Inflammatory macrophage treated with lipopolysaccharide for 1 hour (primary cell): ENCODE results near the gene MTMR6.

ENCODE experiments used
- DNase-seq, 2 donors: peaks; one replicate each; pipeline ENCODE4 v3.0.0-alpha.2; 2020 to 2022

The MTMR6 gene

DNA sequence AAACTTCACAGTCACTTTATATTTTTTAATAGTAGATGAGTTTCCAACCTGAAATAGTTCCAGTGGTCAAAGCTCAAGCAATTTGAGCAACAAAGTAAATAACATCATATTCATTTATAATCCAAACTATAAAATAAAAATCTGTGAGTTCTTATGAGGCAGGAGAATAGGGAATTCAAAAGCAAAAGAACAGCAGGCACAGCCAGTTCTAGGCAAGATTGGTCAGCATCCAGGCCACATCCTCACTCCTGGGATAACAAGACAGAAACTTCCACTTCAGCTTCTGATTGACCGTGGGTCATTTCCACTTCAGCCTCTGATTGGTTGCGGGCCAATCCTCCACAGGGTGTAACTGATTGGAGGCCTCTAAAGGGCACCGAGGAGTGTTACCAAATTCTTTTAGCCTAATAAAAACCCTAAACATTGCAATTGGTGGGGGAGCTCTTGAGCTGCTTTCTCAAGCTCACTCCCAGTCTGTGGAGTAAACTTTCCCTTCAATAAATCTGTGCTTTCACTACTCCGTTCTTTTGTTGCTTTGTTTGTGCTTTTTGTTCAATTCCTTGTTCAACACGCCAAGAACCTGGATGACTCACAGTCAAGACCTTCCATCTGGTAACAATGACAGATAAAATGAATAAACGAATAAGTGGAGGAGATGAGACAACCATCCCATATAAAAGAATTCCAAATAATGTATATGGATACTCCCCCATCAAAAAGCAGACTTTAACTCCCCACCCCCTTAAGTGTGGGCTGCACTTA lies 72.6 kb downstream of the MTMR6 start:
- DNase-seq, result no peak

DNA sequence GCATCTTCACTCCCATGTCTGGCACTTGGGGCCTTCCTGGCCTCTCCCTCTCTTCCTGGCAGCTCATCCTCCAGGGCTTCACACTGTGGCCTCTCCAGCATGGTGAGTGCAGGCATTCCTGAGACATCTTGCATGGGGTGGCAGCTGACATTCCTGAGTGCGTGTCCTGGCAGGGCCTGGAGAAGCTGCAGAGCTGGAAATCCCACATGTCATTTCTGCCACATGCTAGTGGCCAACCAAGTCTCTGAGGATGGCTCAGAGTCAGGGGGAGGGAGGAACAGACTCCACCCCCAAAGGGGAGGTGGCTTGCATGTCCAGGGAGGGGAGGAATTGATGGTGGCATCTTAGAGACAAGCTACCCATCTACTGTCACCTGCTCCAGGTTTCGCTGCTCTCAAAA lies 73.6 kb downstream of the MTMR6 start:
- DNase-seq, result no peak

DNA sequence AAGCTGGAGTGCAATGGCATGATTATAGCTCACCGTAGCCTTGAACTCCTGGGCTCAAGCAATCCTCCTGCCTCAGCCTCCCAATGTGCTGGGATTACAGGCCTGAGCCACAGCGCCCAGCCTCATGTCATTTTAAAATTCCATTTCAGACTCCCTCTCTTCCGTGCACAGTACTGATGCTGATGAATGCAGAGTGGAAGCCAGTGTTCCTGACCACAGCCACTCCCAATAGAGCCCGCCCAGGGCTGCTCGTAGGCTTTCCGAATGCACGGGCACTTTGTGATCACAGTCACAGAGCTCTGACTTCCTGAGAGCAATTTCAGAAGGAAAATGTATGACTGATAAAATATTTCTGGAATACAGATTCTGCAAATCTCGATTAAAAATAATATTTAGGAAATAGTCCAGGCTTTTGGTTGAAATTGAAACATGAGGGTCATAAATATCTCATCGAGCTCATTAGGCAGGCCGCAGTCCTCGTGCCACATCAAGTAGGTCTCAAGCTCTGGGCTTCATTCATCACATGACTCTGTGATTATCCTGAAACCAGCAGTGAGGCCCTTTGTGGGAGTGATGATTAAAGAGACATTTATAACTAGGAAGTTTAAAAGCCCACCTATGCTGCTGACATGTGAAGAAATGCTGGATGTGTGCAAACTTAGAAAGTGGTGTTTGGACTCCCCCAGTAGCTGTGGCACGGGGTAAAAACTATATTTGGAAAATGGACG lies 76.3 kb downstream of the MTMR6 start:
- DNase-seq, result no peak

DNA sequence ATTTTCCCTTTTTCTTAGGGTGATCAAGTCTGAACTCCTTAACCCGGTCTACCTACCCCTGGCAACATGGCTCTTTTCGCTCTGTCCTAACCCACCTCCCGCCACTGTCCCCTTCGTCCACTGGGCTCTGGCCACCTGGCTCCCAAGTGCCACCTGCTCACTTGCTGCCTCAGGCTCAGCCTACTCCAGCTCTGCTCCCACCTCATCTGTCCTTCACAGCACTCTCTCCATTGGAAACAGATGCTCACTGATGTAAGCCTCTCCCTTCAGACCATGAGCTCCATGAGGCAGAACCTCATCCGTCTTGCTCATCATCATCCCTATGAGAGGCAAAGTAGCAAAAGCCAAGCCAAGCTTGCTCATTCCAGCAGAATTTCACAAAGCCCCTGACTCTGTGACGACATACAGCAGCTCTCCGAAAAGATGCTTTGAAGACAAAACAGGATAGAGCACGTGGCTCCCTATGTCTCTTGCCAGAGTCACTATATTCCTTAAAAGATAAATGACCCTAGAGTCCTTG lies 79.9 kb downstream of the MTMR6 start:
- no peak for DNase-seq

DNA sequence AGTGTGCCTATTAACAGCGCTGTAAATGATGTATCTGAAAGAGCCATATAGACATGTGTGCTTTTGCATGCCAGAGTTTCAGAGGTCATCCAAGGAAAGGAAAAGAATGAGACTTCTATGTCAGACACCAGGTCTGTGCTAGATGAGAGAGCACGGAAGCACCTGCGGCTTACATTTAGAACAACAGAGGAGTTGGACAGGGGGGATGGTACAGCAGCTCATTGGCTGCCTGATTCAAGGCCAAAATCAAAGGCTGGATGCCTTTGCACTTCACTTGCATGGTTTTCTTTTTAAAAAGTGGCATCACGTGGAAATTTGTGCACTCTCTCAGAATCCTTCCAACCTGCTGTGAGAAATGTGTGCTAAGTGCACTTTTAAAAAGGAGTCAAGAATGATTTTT lies 82.4 kb downstream of the MTMR6 start:
- no peak for DNase-seq

DNA sequence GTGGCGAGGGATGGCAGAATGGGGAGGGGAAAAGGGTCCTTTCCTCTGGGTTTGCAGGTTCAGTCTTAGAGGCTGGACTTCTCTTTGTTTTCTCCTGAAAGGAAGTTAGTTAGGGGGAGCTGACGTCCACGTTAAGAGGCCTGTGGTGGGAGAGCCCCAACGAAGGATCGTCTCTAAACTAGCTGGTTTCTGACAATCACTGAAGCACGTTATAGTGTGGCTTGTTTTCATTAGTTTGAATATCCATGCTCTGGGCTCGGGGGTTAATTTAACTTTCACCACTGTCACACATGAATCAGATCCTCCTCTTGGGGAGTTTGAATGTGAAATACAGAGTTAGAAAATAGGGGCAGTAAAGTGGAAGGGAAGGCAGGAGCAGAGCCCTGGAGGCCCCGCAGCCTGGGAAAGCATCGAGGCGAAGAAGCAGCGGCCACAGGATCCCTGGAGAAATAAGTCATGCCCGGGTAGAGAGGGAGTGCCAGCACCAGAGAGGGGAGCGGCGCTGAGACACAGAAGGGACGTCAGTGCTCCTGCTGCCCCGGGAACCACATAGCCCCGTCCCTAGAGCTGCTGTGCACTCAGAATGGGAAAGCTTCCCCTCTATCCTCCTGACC lies 84.1 kb downstream of the MTMR6 start:
- no peak for DNase-seq

DNA sequence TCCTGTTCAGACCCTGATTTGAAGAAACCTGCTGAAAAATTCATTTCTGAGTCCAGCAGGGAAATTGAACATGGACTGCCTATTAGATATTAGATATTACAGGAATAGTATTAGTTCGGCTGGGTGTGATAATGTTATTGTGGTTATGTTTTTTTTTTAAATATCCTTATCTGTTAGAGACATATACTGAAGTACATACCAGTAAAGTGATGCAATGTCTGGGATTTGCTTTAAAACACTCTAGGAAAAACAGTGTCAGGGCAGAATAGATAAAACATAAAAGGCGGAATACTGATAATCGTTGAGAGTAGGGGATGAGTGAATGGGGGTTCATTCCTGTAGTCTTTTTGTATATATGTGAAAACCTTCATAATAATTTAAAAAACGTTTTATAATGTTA lies 86.5 kb downstream of the MTMR6 start:
- no peak for DNase-seq

DNA sequence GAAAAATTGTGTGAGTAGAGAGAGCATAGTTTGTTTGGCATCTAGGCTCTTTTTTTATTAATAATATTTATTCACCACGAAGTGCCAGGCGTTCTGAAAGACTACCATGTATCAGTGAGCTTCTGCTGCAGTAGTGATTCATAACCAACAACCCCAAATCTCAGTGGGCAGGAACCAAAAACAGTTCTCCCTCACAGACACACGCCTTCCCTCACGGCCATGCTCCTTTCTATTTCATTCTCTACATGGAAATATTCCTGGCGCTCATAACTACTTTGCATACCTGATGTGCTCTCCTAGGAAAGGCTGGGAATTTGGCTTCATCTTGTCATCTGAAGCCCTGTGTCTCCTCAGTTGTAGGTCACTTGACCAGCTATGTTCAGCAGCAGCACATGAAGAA lies 88.6 kb downstream of the MTMR6 start:
- DNase-seq, result no peak

DNA sequence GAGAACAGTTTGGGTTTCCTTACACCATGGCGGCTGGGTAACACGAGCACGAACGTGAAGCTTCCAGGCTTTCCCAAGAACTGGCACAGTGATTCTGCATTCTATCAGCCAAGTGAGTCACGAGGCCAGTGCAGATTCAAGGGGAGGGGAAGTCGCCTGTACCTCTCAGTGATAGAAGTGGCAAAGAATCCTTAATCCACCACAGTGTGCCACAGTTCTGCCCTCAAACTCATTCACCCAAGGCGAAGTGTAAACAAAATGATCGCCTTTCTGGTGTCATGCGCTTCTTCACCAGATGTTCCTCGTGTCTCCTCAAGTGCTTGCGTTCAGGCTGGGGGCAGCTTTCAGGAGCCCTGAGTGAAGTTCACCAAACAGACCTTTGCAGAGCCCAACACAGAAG lies 90.3 kb downstream of the MTMR6 start:
- no peak for DNase-seq
